Measurements from ENCODE around the gene TPSG1.
"Not testable (repeated sequence)": the region's sequence is repeated elsewhere in the genome, so short reads cannot be mapped to it uniquely, and the experiment has no call there.

The TPSG1 gene

GRCh38 chr16:1230084-1230470, 5.0 kb upstream of the TPSG1 start, which contains the start of gene TPSB2:
Gene TPSB2 (minus strand): TSS chr16:1230184. CDS start chr16:1229951, 233 bp downstream.
- not testable (repeated sequence) for DNase-seq

GRCh38 chr16:1229476-1229875, 4.4 kb upstream of the TPSG1 start:
- not testable (repeated sequence) for DNase-seq

- not testable (repeated sequence) for DNase-seq
These were observed 3.2 kb upstream of the TPSG1 start for GRCh38 chr16:1228227-1228626.

- DNase-seq: not testable (repeated sequence)
These were observed 1.6 kb upstream of the TPSG1 start for GRCh38 chr16:1226692-1227091.

- not testable (repeated sequence) for DNase-seq
These were observed 752 bp upstream of the TPSG1 start for GRCh38 chr16:1225728-1226311.

- DNase-seq: no peak
These were observed 510 bp downstream of the TPSG1 start for GRCh38 chr16:1224558-1224957.

GRCh38 chr16:1223355-1224214, 1.5 kb downstream of the TPSG1 start:
- no peak for DNase-seq

GRCh38 chr16:1222553-1223354, 2.3 kb downstream of the TPSG1 start:
- DNase-seq: no peak

GRCh38 chr16:1221628-1222552, 3.2 kb downstream of the TPSG1 start:
- no peak for DNase-seq

GRCh38 chr16:1220841-1221627, 4.0 kb downstream of the TPSG1 start:
- DNase-seq: no peak

- no peak for DNase-seq
These were observed 4.9 kb downstream of the TPSG1 start for GRCh38 chr16:1220098-1220728.

- DNase-seq: no peak
These were observed 6.0 kb downstream of the TPSG1 start for GRCh38 chr16:1218930-1219611.

GRCh38 chr16:1218061-1218929, 6.8 kb downstream of the TPSG1 start:
- DNase-seq: no peak

- no peak for DNase-seq
These were observed 7.5 kb downstream of the TPSG1 start for GRCh38 chr16:1217526-1217925.

GRCh38 chr16:1216681-1217400, 8.2 kb downstream of the TPSG1 start:
- no peak for DNase-seq

GRCh38 chr16:1216296-1216619, 8.8 kb downstream of the TPSG1 start:
- no peak for DNase-seq

- DNase-seq: no peak
These were observed 9.3 kb downstream of the TPSG1 start for GRCh38 chr16:1215574-1216295.

- DNase-seq: no peak
These were observed 10.3 kb downstream of the TPSG1 start for GRCh38 chr16:1214719-1215118.
